ENCODE data around the gene PRDM5.
"Not testable (repeated sequence)": the region's sequence is repeated elsewhere in the genome, so short reads cannot be mapped to it uniquely, and the experiment has no call there.

Gene PRDM5

GRCh38 chr4:120760047-120760446 lies 162.5 kb downstream of the PRDM5 start:
- no peak for DNase-seq (ENCODE audit: low read depth in 2 of 2, low spot score in 1 of 2)

GRCh38 chr4:120755864-120756263 lies 166.7 kb downstream of the PRDM5 start:
- DNase-seq (ENCODE audit: low read depth in 2 of 2, low spot score in 1 of 2), result no peak

- no peak for DNase-seq (ENCODE audit: low read depth in 2 of 2, low spot score in 1 of 2)
Observed at GRCh38 chr4:120754590-120754989, 167.9 kb downstream of the PRDM5 start.

- no peak for DNase-seq (ENCODE audit: low read depth in 2 of 2, low spot score in 1 of 2)
Observed at GRCh38 chr4:120753854-120754253, 168.7 kb downstream of the PRDM5 start.

- DNase-seq (ENCODE audit: low read depth in 2 of 2, low spot score in 1 of 2), result no peak
Observed at GRCh38 chr4:120750152-120750525, 172.4 kb downstream of the PRDM5 start.

GRCh38 chr4:120749445-120750151 lies 172.9 kb downstream of the PRDM5 start:
- DNase-seq (ENCODE audit: low read depth in 2 of 2, low spot score in 1 of 2), result no peak

- not testable (repeated sequence) for DNase-seq (ENCODE audit: low read depth in 2 of 2, low spot score in 1 of 2)
Observed at GRCh38 chr4:120741636-120742035, 180.9 kb downstream of the PRDM5 start.

GRCh38 chr4:120736312-120736711 lies 186.2 kb downstream of the PRDM5 start:
- no peak for DNase-seq (ENCODE audit: low read depth in 2 of 2, low spot score in 1 of 2)

- no peak for DNase-seq (ENCODE audit: low read depth in 2 of 2, low spot score in 1 of 2)
Observed at GRCh38 chr4:120733968-120734367, 188.6 kb downstream of the PRDM5 start.

GRCh38 chr4:120733054-120733453 lies 189.5 kb downstream of the PRDM5 start:
- DNase-seq (ENCODE audit: low read depth in 2 of 2, low spot score in 1 of 2), result no peak

- DNase-seq (ENCODE audit: low read depth in 2 of 2, low spot score in 1 of 2), result no peak
Observed at GRCh38 chr4:120731561-120731960, 191.0 kb downstream of the PRDM5 start.

- no peak for DNase-seq (ENCODE audit: low read depth in 2 of 2, low spot score in 1 of 2)
Observed at GRCh38 chr4:120730777-120731320, 191.7 kb downstream of the PRDM5 start.

GRCh38 chr4:120728892-120729675 lies 193.4 kb downstream of the PRDM5 start:
- DNase-seq (ENCODE audit: low read depth in 2 of 2, low spot score in 1 of 2), result no peak

GRCh38 chr4:120725639-120726580 lies 196.6 kb downstream of the PRDM5 start:
- no peak for DNase-seq (ENCODE audit: low read depth in 2 of 2, low spot score in 1 of 2)

GRCh38 chr4:120724656-120725055 lies 197.9 kb downstream of the PRDM5 start:
- no peak for DNase-seq (ENCODE audit: low read depth in 2 of 2, low spot score in 1 of 2)

- DNase-seq (ENCODE audit: low read depth in 2 of 2, low spot score in 1 of 2), result no peak
Observed at GRCh38 chr4:120723986-120724385, 198.5 kb downstream of the PRDM5 start.

GRCh38 chr4:120723105-120723504 lies 199.4 kb downstream of the PRDM5 start:
- DNase-seq (ENCODE audit: low read depth in 2 of 2, low spot score in 1 of 2), result no peak

- no peak for DNase-seq (ENCODE audit: low read depth in 2 of 2, low spot score in 1 of 2)
Observed at GRCh38 chr4:120722655-120723054, 199.9 kb downstream of the PRDM5 start.

- DNase-seq (ENCODE audit: low read depth in 2 of 2, low spot score in 1 of 2), result no peak
Observed at GRCh38 chr4:120720354-120720934, 202.1 kb downstream of the PRDM5 start.

GRCh38 chr4:120718979-120719566 lies 203.5 kb downstream of the PRDM5 start:
- DNase-seq (ENCODE audit: low read depth in 2 of 2, low spot score in 1 of 2), result no peak

All from stimulated activated CD8-positive, alpha-beta memory T cell treated with anti-CD3 and anti-CD28 coated beads, Interleukin-4, amount 100 ng/mL, for 4 hours (primary cell).